ENCODE results near the gene TMEM234. TPM values are rescaled to one million over a fixed set of nuclear protein-coding genes. Genes with fewer than 3 reads are reported as not detected.

Gene TMEM234
- total RNA-seq, 1 donor from 2014 or later, result 15.0 TPM

- peaks cover 42% of the 10 kb centered on the region for H3K4me1 Mint-ChIP-seq (ENCODE audit: low read depth)
- DNase-seq (ENCODE audit: low spot score), result no peak
- peak overlapping the region; percentile 96 for H3K4me3 Mint-ChIP-seq
- H3K36me3 Mint-ChIP-seq (ENCODE audit: low read depth), result peaks cover 37% of the 10 kb centered on the region
- no peaks in the 10 kb centered on the region for H3K9me3 Mint-ChIP-seq
- peak overlapping the region; percentile 93 for H3K27ac Mint-ChIP-seq
- no peaks in the 10 kb centered on the region for H3K27me3 Mint-ChIP-seq (ENCODE audit: insufficient read depth)
- intact Hi-C loops (cut with micrococcal nuclease), result loop anchor here (1.0 to 2.0 kb wide), 7 partner anchors 22 to 882 kb away; partner anchors contain the start of genes BSDC1, EIF3I, KPNA6 and SNRNP40
Observed at GRCh38 chr1:32179193-32179442, 43.0 kb downstream of the TMEM234 start.

DNA sequence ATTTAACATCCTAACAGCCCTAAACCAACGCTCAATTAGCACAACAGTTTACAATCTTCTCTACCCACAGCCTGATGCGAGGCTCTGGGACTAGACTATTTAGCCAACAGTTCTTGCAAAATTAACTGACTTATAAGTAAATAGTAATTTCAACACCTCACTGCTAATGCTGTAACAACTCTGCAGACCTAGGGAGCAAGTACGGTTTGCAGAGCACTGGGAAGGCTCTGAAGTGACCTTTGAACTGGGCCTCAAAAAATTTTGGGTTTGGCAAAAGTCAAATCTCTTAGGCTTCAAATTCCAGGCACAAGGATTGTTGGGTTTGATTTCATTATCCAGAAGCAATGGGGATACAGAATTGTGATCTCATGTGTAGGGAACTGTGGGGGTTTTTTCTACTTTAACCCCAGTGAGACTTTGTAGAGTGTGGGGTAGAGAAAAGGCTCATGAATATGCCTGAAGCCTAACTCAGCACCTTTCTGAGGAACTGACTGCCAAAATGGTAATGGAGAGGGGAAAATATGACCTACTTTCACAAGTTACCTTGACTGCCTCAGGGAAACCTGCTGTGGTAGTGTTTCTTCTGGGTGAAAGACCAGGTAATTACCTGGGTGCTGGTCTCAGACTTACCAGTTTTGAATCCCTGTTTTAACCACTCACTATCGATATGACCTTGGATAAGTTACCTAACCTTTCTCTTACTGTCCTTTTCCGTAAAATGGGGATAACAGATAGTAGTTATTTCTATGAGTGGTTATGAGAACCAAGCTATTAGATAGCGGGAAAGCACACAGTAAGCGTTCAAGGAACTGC lies 43.6 kb downstream of the TMEM234 start:
- intact Hi-C loops (cut with micrococcal nuclease), result loop anchor here (1.0 to 2.0 kb wide), 7 partner anchors 23 to 882 kb away; partner anchors contain the start of genes BSDC1, EIF3I, KPNA6 and SNRNP40
- peaks cover 35% of the 10 kb centered on the region for H3K36me3 Mint-ChIP-seq (ENCODE audit: low read depth)
- H3K27ac Mint-ChIP-seq, result peak overlapping the region; percentile 93
- peaks cover 39% of the 10 kb centered on the region for H3K4me1 Mint-ChIP-seq (ENCODE audit: low read depth)
- no peaks in the 10 kb centered on the region for H3K27me3 Mint-ChIP-seq (ENCODE audit: insufficient read depth)
- no peaks in the 10 kb centered on the region for H3K9me3 Mint-ChIP-seq
- DNase-seq (ENCODE audit: low spot score), result no peak
- peak overlapping the region; percentile 96 for H3K4me3 Mint-ChIP-seq

GRCh38 chr1:32172621-32173245 lies 49.4 kb downstream of the TMEM234 start:
- Mint-ChIP-seq H3K27me3 (ENCODE audit: insufficient read depth) (no peaks in the 10 kb centered on the region), H3K36me3 (ENCODE audit: low read depth) (peaks cover 30% of the 10 kb centered on the region), H3K27ac (no peak overlapping the region), H3K9me3 (no peaks in the 10 kb centered on the region), H3K4me1 (ENCODE audit: low read depth) (peaks cover 18% of the 10 kb centered on the region), H3K4me3 (no peak overlapping the region)
- intact Hi-C loops (cut with micrococcal nuclease), result no loop called here
- DNase-seq (ENCODE audit: low spot score), result no peak

GRCh38 chr1:32170991-32171390 lies 51.2 kb downstream of the TMEM234 start:
- Mint-ChIP-seq H3K4me1 (ENCODE audit: low read depth) (peaks cover 18% of the 10 kb centered on the region), H3K4me3 (no peak overlapping the region), H3K9me3 (no peaks in the 10 kb centered on the region), H3K27me3 (ENCODE audit: insufficient read depth) (no peaks in the 10 kb centered on the region), H3K27ac (no peak overlapping the region), H3K36me3 (ENCODE audit: low read depth) (peaks cover 37% of the 10 kb centered on the region)
- intact Hi-C loops (cut with micrococcal nuclease), result no loop called here
- DNase-seq (ENCODE audit: low spot score), result no peak

Other genes starting within 250 kb of the TMEM234 start
- 156 and 158 TPM in 2 replicates for gene KHDRBS1, start 208.5 kb downstream of the TMEM234 start, total RNA-seq
- 34.2 and 38.8 TPM in 2 replicates for gene TMEM39B, start 149.4 kb downstream of the TMEM234 start, total RNA-seq
- 76.7 and 78.6 TPM in 2 replicates for gene KPNA6, start 114.3 kb downstream of the TMEM234 start, total RNA-seq
- gene TXLNA, start 42.7 kb downstream of the TMEM234 start, total RNA-seq, result 109 and 110 TPM in 2 replicates
- 28.2 and 32.6 TPM in 2 replicates for gene CCDC28B, start 21.8 kb downstream of the TMEM234 start, total RNA-seq
- gene IQCC, start 16.7 kb downstream of the TMEM234 start, total RNA-seq, result 5.7 and 6.0 TPM in 2 replicates
- gene DCDC2B, start 13.3 kb downstream of the TMEM234 start, total RNA-seq, result 0.15 TPM in 1 of 2 replicates, not detected in the other
- 297 TPM in 2 replicates for gene EIF3I, start 54 bp upstream of the TMEM234 start, total RNA-seq
- 0.57 and 0.61 TPM in 2 replicates for gene FAM167B, start 24.9 kb upstream of the TMEM234 start, total RNA-seq
- gene LCK, start 28.9 kb upstream of the TMEM234 start, total RNA-seq, result 269 and 281 TPM in 2 replicates
- 177 and 179 TPM in 2 replicates for gene HDAC1, start 69.7 kb upstream of the TMEM234 start, total RNA-seq
- gene MARCKSL1, start 113.9 kb upstream of the TMEM234 start, total RNA-seq, result 31.6 and 31.8 TPM in 2 replicates
- 4.0 TPM in 2 replicates for gene FAM229A, start 140.1 kb upstream of the TMEM234 start, total RNA-seq
- 0.51 and 1.3 TPM in 2 replicates for gene TSSK3, start 140.2 kb upstream of the TMEM234 start, total RNA-seq
- gene BSDC1, start 172.1 kb upstream of the TMEM234 start, total RNA-seq, result 48.8 and 50.3 TPM in 2 replicates
- not detected in 2 replicates for gene ZBTB8B, start 242.7 kb upstream of the TMEM234 start, total RNA-seq

Data from activated T-helper 1 cell treated with anti-CD3 and anti-CD28 coated beads, Interleukin-12 subunit alpha, Interleukin-12 subunit beta, Interleukin-2, Interleukin-4 antibody, amounts not matched to agents 30 ng/mL and 10 ng/mL and 1 ng/mL, durations not matched to agents 14 hours and 24 hours and 36 hours (primary cell).